Activated CD8-positive, alpha-beta memory T cell treated with anti-CD3 and anti-CD28 coated beads, Interleukin-2, amount 50 U/mL, for 1 hour (primary cell): ENCODE data around the gene PLCB4.

Experiments used
- DNase-seq: peaks from one replicate; pipeline ENCODE4 v3.0.0-alpha.2; 2020; ENCODE audit errors: extremely low read depth

PLCB4 gene

GRCh38 chr20:9223296-9223695 lies 154.4 kb downstream of the PLCB4 start:
- DNase-seq, result no peak

- DNase-seq, result no peak
Observed at GRCh38 chr20:9225879-9226278, 157.0 kb downstream of the PLCB4 start.

GRCh38 chr20:9227896-9228615 lies 159.2 kb downstream of the PLCB4 start:
- no peak for DNase-seq

- DNase-seq, result no peak
Observed at GRCh38 chr20:9228774-9229450, 160.0 kb downstream of the PLCB4 start.

GRCh38 chr20:9230406-9230805 lies 161.5 kb downstream of the PLCB4 start:
- DNase-seq, result no peak

- DNase-seq, result no peak
Observed at GRCh38 chr20:9233804-9234203, 164.9 kb downstream of the PLCB4 start.

- DNase-seq, result no peak
Observed at GRCh38 chr20:9235518-9235917, 166.6 kb downstream of the PLCB4 start.

- DNase-seq, result no peak
Observed at GRCh38 chr20:9236458-9236857, 167.6 kb downstream of the PLCB4 start.

GRCh38 chr20:9241232-9241692 lies 172.4 kb downstream of the PLCB4 start:
- no peak for DNase-seq

- DNase-seq, result no peak
Observed at GRCh38 chr20:9241721-9242427, 173.0 kb downstream of the PLCB4 start.

- no peak for DNase-seq
Observed at GRCh38 chr20:9243986-9244385, 175.1 kb downstream of the PLCB4 start.

- DNase-seq, result no peak
Observed at GRCh38 chr20:9244811-9245210, 175.9 kb downstream of the PLCB4 start.

- DNase-seq, result no peak
Observed at GRCh38 chr20:9246731-9247130, 177.8 kb downstream of the PLCB4 start.

GRCh38 chr20:9250511-9250910 lies 181.6 kb downstream of the PLCB4 start:
- DNase-seq, result no peak

- DNase-seq, result no peak
Observed at GRCh38 chr20:9253006-9253539, 184.2 kb downstream of the PLCB4 start.

GRCh38 chr20:9255171-9255570 lies 186.3 kb downstream of the PLCB4 start:
- no peak for DNase-seq

GRCh38 chr20:9256393-9256792 lies 187.5 kb downstream of the PLCB4 start:
- no peak for DNase-seq

- no peak for DNase-seq
Observed at GRCh38 chr20:9258901-9259300, 190.0 kb downstream of the PLCB4 start.

GRCh38 chr20:9260027-9260426 lies 191.1 kb downstream of the PLCB4 start:
- DNase-seq, result no peak

- DNase-seq, result no peak
Observed at GRCh38 chr20:9261781-9262180, 192.9 kb downstream of the PLCB4 start.

- DNase-seq, result no peak
Observed at GRCh38 chr20:9262653-9263194, 193.8 kb downstream of the PLCB4 start.

- DNase-seq, result no peak
Observed at GRCh38 chr20:9269280-9269971, 200.5 kb downstream of the PLCB4 start.
